ENCODE results near the gene BAHCC1. TPM values are rescaled to one million over a fixed set of nuclear protein-coding genes. Genes with fewer than 3 reads are reported as not detected.
A peak's percentile ranks its signal among the peaks of the same experiment; 100 is the strongest.

BAHCC1 gene
- total and polyA plus RNA-seq, 2 of the 4 experiments (the other 2 are of a cell fraction), result 0.36 to 7.8 TPM

- H3K4me2 ChIP-seq (ENCODE audit: low read depth, low read length), result no peak overlapping the region
- 56% methylated on average over 18 of the region's 27 CpGs; no CpG with 5 or more reads in 1 of the 2 experiments for whole genome bisulfite sequencing, 2 experiments (ENCODE audit: extremely low coverage in 2 of 2, insufficient read length in 1 of 2)
- in situ Hi-C loops (cut with MboI; ENCODE audit: low sequenced_read_pairs) (no loop called here), dilution Hi-C loops (cut with HindIII; ENCODE audit: low sequenced_read_pairs, unreplicated experiment) (no loop called here), intact Hi-C loops (cut with micrococcal nuclease) (no loop called here)
- H3K4ac ChIP-seq (ENCODE audit: low read depth, low read length), result no peak overlapping the region
- H3K27ac ChIP-seq (ENCODE audit: insufficient read depth, low read length), result no peak overlapping the region
- no TSS peak for BruUV-seq (replicated peaks)
- H3K18ac ChIP-seq (ENCODE audit: low read depth, low read length), result no peak overlapping the region
- H3K79me1 ChIP-seq (ENCODE audit: low read depth in 1 of 2, low read length in 2 of 2), result peaks cover 2 to 3% of the 10 kb centered on the region in 2 experiments; a peak in 2 of 4 replicates
- H3K36me3 ChIP-seq (ENCODE audit: control insufficient read depth, insufficient read depth, low read length), result no peaks in the 10 kb centered on the region
- H4K8ac ChIP-seq (ENCODE audit: low read depth in 2 of 2, low read length in 2 of 2), result peak overlapping the region in 1 of 2 experiments; percentile 91; a peak in 1 of 4 replicates
- H2BK120ac ChIP-seq (ENCODE audit: low read depth, low read length), result no peak overlapping the region
- H3K4me3 ChIP-seq (ENCODE audit: insufficient read depth, low read depth, low read length), result no peak overlapping the region
- no peak overlapping the region for H4K91ac ChIP-seq (ENCODE audit: insufficient read depth, low read depth, low read length)
- H3K9me3 ChIP-seq (ENCODE audit: control insufficient read depth, insufficient read depth, low read length), result no peaks in the 10 kb centered on the region
- H2BK15ac ChIP-seq (ENCODE audit: low read depth, low read length), result no peak overlapping the region
- H3K9ac ChIP-seq (ENCODE audit: low read depth, low read length), result no peak overlapping the region
- no peak overlapping the region for H3K23ac ChIP-seq (ENCODE audit: low read depth, low read length)
- TF ChIP-seq CTCF (conservative IDR thresholded peaks at IDR 0.05; ENCODE audit: low read depth, low read length) (no peak), RCOR1 (IDR thresholded peaks at IDR 0.05; ENCODE audit: insufficient replicate concordance, low read length) (no peak), MAZ (IDR thresholded peaks at IDR 0.05; ENCODE audit: borderline replicate concordance, low read depth, low read length) (no peak), RAD21 (IDR thresholded peaks at IDR 0.05; ENCODE audit: low read length) (no peak), POLR2A (IDR thresholded peaks at IDR 0.05; ENCODE audit: low read depth, low read length) (no peak), USF2 (IDR thresholded peaks at IDR 0.05; ENCODE audit: low read depth, low read length) (no peak), RFX5 (IDR thresholded peaks at IDR 0.05; ENCODE audit: low read depth, low read length) (no peak), SMC3 (IDR thresholded peaks at IDR 0.05; ENCODE audit: low read depth, low read length) (no peak), ELK1 (IDR thresholded peaks at IDR 0.05; ENCODE audit: borderline replicate concordance, low read depth, low read length) (no peak), MAFK (IDR thresholded peaks at IDR 0.05; ENCODE audit: low read depth, low read length) (no peak), MXI1 (IDR thresholded peaks at IDR 0.05; ENCODE audit: borderline replicate concordance, low read depth, low read length) (no peak), BHLHE40 (IDR thresholded peaks at IDR 0.05; ENCODE audit: low read depth, low read length) (no peak)
- no peak overlapping the region for H4K5ac ChIP-seq (ENCODE audit: low read depth, low read length)
- H2AK9ac ChIP-seq (replicated peaks; ENCODE audit: low read depth, low read length, poor library complexity), result peak overlapping the region; percentile 23
- ChIA-PET CTCF (no interaction called here), POLR2A (ENCODE audit: unreplicated experiment) (interaction anchor here (1.2 kb wide), 1 partner anchor 23 kb away, joined by 4 read pairs; the partner anchor contains the start of gene ACTG1)
- H2BK20ac ChIP-seq (ENCODE audit: low read depth, low read length), result no peak overlapping the region
- H3K56ac ChIP-seq (ENCODE audit: extremely low read depth, insufficient read depth, low read length), result no peak overlapping the region
- peak overlapping the region; percentile 43; the same call in 1 of the 2 replicates for H2AK5ac ChIP-seq (ENCODE audit: low read depth, low read length)
- H3K27me3 ChIP-seq (ENCODE audit: control insufficient read depth, insufficient read depth, low read length), result peaks cover 10% of the 10 kb centered on the region; the same call in 1 of the 2 replicates
- peaks cover 2% of the 10 kb centered on the region for H3K9me1 ChIP-seq (ENCODE audit: insufficient read depth, low read length)
- DNase-seq (no peak), ATAC-seq (ENCODE audit: low read depth) (no peak)
- H2BK5ac ChIP-seq (ENCODE audit: low read depth, low read length, poor library complexity, severe bottlenecking), result no peak overlapping the region
- no peaks in the 10 kb centered on the region for H4K20me1 ChIP-seq (ENCODE audit: insufficient read depth, low read length)
- H2AFZ ChIP-seq (replicated peaks; ENCODE audit: low read length, poor library complexity), result peak overlapping the region; percentile 4
- peaks cover 4% of the 10 kb centered on the region; the same call in 1 of the 2 replicates for H3K4me1 ChIP-seq (ENCODE audit: control insufficient read depth, insufficient read depth, low read length)
- no peak overlapping the region for H3K14ac ChIP-seq (replicated peaks; ENCODE audit: low read depth, low read length)
These were observed 94.0 kb downstream of the BAHCC1 start for GRCh38 chr17:81489012-81489997.
